ENCODE data around the gene LRTM2. TPM values are rescaled to one million over a fixed set of nuclear protein-coding genes. Genes with fewer than 3 reads are reported as not detected.

LRTM2 gene
- total and polyA plus RNA-seq, 9 of the 15 experiments (the other 6 are each of a cell fraction or from before 2014, with no cell fraction given) = 0.09 TPM; not detected in 8

DNA sequence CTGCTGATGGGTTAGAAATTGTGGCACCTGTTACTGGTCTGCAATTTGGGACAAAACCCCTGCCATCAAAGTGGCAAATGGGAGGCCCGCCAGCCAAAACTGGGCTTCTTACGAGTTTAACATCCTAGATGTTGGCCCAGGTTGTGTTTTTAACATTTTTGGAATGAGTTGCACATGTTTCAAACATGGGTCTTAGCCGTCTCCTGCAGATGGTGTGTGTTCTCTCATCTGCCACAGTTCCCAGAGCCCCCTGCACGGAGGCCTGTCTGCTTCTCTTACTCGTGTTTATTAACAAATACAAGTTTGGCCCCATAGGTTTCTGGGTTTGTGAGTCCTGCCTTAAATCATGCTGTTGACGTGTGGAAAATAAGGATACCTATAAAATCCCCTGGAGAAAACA, 51.6 kb downstream of the LRTM2 start:
- Histone ChIP-seq H3K27ac (ENCODE audit: extremely low read depth, low read depth, low read length) (no peak overlapping the region), H3K4me2 (ENCODE audit: insufficient read depth, low read length) (no peak overlapping the region), H3K27me3 (ENCODE audit: control insufficient read depth in 2 of 2, insufficient read depth in 2 of 2, low read length in 2 of 2) (peaks cover 3 to 44% of the 10 kb centered on the region in 2 experiments; a peak in 3 of 5 replicates), H3K4me3 (no peak overlapping the region), H3K79me2 (ENCODE audit: control insufficient read depth, insufficient read depth, low read length) (no peaks in the 10 kb centered on the region), H3K9me3 (replicated peaks; ENCODE audit: control insufficient read depth, insufficient read depth, low read depth, low read length) (no peaks in the 10 kb centered on the region), H3K36me3 (ENCODE audit: control insufficient read depth, insufficient read depth, low read length) (no peaks in the 10 kb centered on the region), H3K4me1 (replicated peaks in 1 of 2; ENCODE audit: control insufficient read depth in 2 of 2, insufficient read depth in 2 of 2, low read length in 2 of 2) (no peaks in the 10 kb centered on the region; a peak in 1 of 5 replicates), H3K9me1 (ENCODE audit: control insufficient read depth, insufficient read depth, low read length) (no peaks in the 10 kb centered on the region), H4K20me1 (replicated peaks; ENCODE audit: control insufficient read depth, insufficient read depth, low read length) (no peaks in the 10 kb centered on the region; the same call in 1 of the 2 replicates), H3K9ac (ENCODE audit: insufficient read depth in 1 of 2, low read depth in 2 of 2, low read length in 2 of 2) (no peak overlapping the region), H2AFZ (ENCODE audit: low read depth, low read length) (no peak overlapping the region)
- ChIA-PET CTCF (ENCODE audit: low intra/inter-chr PET ratio) (no interaction called here), POLR2A (no interaction called here)
- DNase-seq (ENCODE audit: extremely low read depth in 1 of 4, low spot score in 3 of 4) (no peak), FAIRE-seq (no peak), ATAC-seq (no peak)
- intact Hi-C loops (cut with micrococcal nuclease) = no loop called here
- 1% methylated on average over 6 of the region's 6 CpGs for WGBS (ENCODE audit: insufficient coverage, low coverage, missing lambda C conversion rate)
- in situ Hi-C loops (cut with MboI) = no loop called here
- BruUV-seq (replicated peaks) = no TSS peak
- TF ChIP-seq NUFIP1 (IDR thresholded peaks at IDR 0.05; ENCODE audit: partially characterized antibody) (no peak), EWSR1 (IDR thresholded peaks at IDR 0.05; ENCODE audit: borderline replicate concordance, low read depth, partially characterized antibody) (no peak), KHSRP (IDR thresholded peaks at IDR 0.05) (no peak), NR1H2 (CRISPR knock-in tag; IDR thresholded peaks at IDR 0.05) (no peak), ZNF175 (CRISPR knock-in tag; IDR thresholded peaks at IDR 0.05; ENCODE audit: low read depth) (no peak), ARID1B (IDR thresholded peaks at IDR 0.05) (no peak), COPS2 (conservative IDR thresholded peaks at IDR 0.05) (no peak), BMI1 (IDR thresholded peaks at IDR 0.05; ENCODE audit: low read length) (no peak), NCOA2 (IDR thresholded peaks at IDR 0.05; ENCODE audit: partially characterized antibody in 2 of 2) (no peak), POLR2AphosphoS5 (IDR thresholded peaks at IDR 0.05; ENCODE audit: control insufficient read depth, insufficient read depth, low read depth, low read length) (no peak)
- TF ChIP-seq, protein P1, sequence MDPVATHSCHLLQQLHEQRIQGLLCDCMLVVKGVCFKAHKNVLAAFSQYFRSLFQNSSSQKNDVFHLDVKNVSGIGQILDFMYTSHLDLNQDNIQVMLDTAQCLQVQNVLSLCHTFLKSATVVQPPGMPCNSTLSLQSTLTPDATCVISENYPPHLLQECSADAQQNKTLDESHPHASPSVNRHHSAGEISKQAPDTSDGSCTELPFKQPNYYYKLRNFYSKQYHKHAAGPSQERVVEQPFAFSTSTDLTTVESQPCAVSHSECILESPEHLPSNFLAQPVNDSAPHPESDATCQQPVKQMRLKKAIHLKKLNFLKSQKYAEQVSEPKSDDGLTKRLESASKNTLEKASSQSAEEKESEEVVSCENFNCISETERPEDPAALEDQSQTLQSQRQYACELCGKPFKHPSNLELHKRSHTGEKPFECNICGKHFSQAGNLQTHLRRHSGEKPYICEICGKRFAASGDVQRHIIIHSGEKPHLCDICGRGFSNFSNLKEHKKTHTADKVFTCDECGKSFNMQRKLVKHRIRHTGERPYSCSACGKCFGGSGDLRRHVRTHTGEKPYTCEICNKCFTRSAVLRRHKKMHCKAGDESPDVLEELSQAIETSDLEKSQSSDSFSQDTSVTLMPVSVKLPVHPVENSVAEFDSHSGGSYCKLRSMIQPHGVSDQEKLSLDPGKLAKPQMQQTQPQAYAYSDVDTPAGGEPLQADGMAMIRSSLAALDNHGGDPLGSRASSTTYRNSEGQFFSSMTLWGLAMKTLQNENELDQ (CRISPR knock-in tag; IDR thresholded peaks at IDR 0.05; ENCODE audit: borderline replicate concordance) = no peak
- TF ChIP-seq, protein P2, sequence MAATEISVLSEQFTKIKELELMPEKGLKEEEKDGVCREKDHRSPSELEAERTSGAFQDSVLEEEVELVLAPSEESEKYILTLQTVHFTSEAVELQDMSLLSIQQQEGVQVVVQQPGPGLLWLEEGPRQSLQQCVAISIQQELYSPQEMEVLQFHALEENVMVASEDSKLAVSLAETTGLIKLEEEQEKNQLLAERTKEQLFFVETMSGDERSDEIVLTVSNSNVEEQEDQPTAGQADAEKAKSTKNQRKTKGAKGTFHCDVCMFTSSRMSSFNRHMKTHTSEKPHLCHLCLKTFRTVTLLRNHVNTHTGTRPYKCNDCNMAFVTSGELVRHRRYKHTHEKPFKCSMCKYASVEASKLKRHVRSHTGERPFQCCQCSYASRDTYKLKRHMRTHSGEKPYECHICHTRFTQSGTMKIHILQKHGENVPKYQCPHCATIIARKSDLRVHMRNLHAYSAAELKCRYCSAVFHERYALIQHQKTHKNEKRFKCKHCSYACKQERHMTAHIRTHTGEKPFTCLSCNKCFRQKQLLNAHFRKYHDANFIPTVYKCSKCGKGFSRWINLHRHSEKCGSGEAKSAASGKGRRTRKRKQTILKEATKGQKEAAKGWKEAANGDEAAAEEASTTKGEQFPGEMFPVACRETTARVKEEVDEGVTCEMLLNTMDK (IDR thresholded peaks at IDR 0.05; ENCODE audit: borderline replicate concordance, insufficient read depth, low read depth, low read length, poor library complexity, severe bottlenecking) = no peak
- TF ChIP-seq, protein P3, sequence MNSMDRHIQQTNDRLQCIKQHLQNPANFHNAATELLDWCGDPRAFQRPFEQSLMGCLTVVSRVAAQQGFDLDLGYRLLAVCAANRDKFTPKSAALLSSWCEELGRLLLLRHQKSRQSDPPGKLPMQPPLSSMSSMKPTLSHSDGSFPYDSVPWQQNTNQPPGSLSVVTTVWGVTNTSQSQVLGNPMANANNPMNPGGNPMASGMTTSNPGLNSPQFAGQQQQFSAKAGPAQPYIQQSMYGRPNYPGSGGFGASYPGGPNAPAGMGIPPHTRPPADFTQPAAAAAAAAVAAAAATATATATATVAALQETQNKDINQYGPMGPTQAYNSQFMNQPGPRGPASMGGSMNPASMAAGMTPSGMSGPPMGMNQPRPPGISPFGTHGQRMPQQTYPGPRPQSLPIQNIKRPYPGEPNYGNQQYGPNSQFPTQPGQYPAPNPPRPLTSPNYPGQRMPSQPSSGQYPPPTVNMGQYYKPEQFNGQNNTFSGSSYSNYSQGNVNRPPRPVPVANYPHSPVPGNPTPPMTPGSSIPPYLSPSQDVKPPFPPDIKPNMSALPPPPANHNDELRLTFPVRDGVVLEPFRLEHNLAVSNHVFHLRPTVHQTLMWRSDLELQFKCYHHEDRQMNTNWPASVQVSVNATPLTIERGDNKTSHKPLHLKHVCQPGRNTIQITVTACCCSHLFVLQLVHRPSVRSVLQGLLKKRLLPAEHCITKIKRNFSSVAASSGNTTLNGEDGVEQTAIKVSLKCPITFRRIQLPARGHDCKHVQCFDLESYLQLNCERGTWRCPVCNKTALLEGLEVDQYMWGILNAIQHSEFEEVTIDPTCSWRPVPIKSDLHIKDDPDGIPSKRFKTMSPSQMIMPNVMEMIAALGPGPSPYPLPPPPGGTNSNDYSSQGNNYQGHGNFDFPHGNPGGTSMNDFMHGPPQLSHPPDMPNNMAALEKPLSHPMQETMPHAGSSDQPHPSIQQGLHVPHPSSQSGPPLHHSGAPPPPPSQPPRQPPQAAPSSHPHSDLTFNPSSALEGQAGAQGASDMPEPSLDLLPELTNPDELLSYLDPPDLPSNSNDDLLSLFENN (IDR thresholded peaks at IDR 0.05; ENCODE audit: low read depth in 2 of 2, low read length in 2 of 2) = no peak
- TF ChIP-seq, protein P4, sequence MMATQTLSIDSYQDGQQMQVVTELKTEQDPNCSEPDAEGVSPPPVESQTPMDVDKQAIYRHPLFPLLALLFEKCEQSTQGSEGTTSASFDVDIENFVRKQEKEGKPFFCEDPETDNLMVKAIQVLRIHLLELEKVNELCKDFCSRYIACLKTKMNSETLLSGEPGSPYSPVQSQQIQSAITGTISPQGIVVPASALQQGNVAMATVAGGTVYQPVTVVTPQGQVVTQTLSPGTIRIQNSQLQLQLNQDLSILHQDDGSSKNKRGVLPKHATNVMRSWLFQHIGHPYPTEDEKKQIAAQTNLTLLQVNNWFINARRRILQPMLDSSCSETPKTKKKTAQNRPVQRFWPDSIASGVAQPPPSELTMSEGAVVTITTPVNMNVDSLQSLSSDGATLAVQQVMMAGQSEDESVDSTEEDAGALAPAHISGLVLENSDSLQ (IDR thresholded peaks at IDR 0.05) = no peak

Data from K562 (cell line).